Transverse colon (tissue), 4 donors: ENCODE measurements around the gene RER1. TPM values are rescaled to one million over a fixed set of nuclear protein-coding genes. Genes with fewer than 3 reads are reported as not detected.

Source experiments
- DNase-seq: peaks from one replicate; pipeline ENCODE4 v3.0.0-alpha.2; 2019
- H3K27ac ChIP-seq, 4 donors: fragments of 200-600 bp; sonication (generic); 2 replicates each; pipeline ENCODE4 v1.5.1; 2016 to 2018; ENCODE audit warnings: inconsistent platforms in 4 of 4
- H3K27me3 ChIP-seq: fragments of 200-600 bp; sonication (generic); 2 replicates; pipeline ENCODE4 v1.5.1; 2017; ENCODE audit warnings: inconsistent platforms
- H3K36me3 ChIP-seq, 4 donors: fragments of 200-600 bp; sonication (generic); 2 replicates each; pipeline ENCODE4 v1.5.1; 2017 to 2019; ENCODE audit warnings: inconsistent platforms in 4 of 4
- H3K4me1 ChIP-seq, 4 donors: fragments of 200-600 bp; sonication (generic); 2 replicates each; pipeline ENCODE4 v1.5.1; 2017 to 2020; ENCODE audit warnings: inconsistent platforms in 4 of 4
- H3K4me3 ChIP-seq, 4 donors: fragments of 200-600 bp; sonication (generic); 1 replicate in 1 of 4; 2 replicates in 3 of 4; pipeline versions ENCODE4 v1.5.1 to v1.6.1; 2017 to 2019; ENCODE audit warnings: inconsistent platforms in 4 of 4
- H3K9me3 ChIP-seq, 2 donors: fragments of 200-600 bp; sonication (generic); 2 replicates each; pipeline ENCODE4 v1.5.1; 2017 to 2019; ENCODE audit warnings: inconsistent platforms in 2 of 2
- CTCF ChIP-seq, 5 experiments: fragments of 200-600 bp in 3 of 5; fragments of 450-650 bp in 2 of 5; sonication (generic) in 3 of 5; IDR thresholded peaks; 1 replicate in 2 of 5; 2 replicates in 3 of 5; pipeline ENCODE4 v1.5.1; 2016 to 2017; ENCODE audit warnings: antibody characterized with exemption in 5 of 5, inconsistent platforms in 3 of 5, mild to moderate bottlenecking in 2 of 5, moderate library complexity in 1 of 5
- EP300 ChIP-seq: sonication (generic); formaldehyde crosslinking; IDR thresholded peaks from one replicate; pipeline ENCODE4 v1.6.1; 2017; ENCODE audit warnings: antibody characterized with exemption, low read depth
- POLR2A ChIP-seq: fragments of 450-650 bp; IDR thresholded peaks from one replicate; pipeline ENCODE4 v1.6.1; 2016; ENCODE audit warnings: antibody characterized with exemption, mild to moderate bottlenecking, moderate library complexity
- POLR2AphosphoS5 ChIP-seq, 3 donors: sonication (generic); formaldehyde crosslinking; IDR thresholded peaks; one replicate each; pipeline ENCODE4 v1.6.1; 2016; ENCODE audit warnings: antibody characterized with exemption in 3 of 3
- WGBS, 2 donors: methylation state at CpG; one replicate each; pipeline ENCODE4 v1.1.5; 2018; ENCODE audit warnings: low coverage in 1 of 2; 5-methylcytosine and 5-hydroxymethylcytosine counted together
- in situ Hi-C, 4 donors: fragments of 200-750 bp; cut with MboI; loops; one replicate each; pipeline versions ENCODE4 v1.15.0 to v1.15.1; 2017; ENCODE audit warnings: low sequenced_read_pairs in 3 of 4, low pct_ligation_motif_present in 1 of 4, low pct_unique_long_range_greater_than_20kb in 1 of 4
- intact Hi-C: fragments of 100-400 bp; cut with DNase I; formaldehyde crosslinking; loops from one replicate; pipeline ENCODE4 v1.15.1; 2023; ENCODE audit warnings: low total_unique reads
- total RNA-seq, 4 donors: library from RNA; depleted of rRNA; stranded (reverse); fragments of >200 nt; gene quantifications; one replicate each; pipeline ENCODE4 v1.1.0, GENCODE V29; 2016

Gene RER1
- total RNA-seq, 4 donors from 2014 or later: 36.2 to 129 (median 111) TPM

- Histone ChIP-seq H3K4me1 (no peaks in the 10 kb centered on the region), H3K36me3 (no peaks in the 10 kb centered on the region), H3K9me3 (peaks cover 0 to 1% of the 10 kb centered on the region in 2 donors), H3K4me3 (no peak overlapping the region), H3K27ac (no peak overlapping the region), H3K27me3 (peaks cover 23% of the 10 kb centered on the region)
- TF ChIP-seq POLR2A: no peak
- intact Hi-C loops (loop anchor here (10.0 kb wide), 1 partner anchor 360 kb away; no protein-coding TSS in a partner anchor), in situ Hi-C loops (no loop called here)
- no peak for DNase-seq
- WGBS, 2 donors: 70% methylated on average over 9 of the region's 9 CpGs; no CpG with 5 or more reads in 1 of the 2 donors
These were observed 43.5 kb downstream of the RER1 start for GRCh38 chr1:2435091-2435490.

GRCh38 chr1:2435746-2436355 is 44.2 kb downstream of the RER1 start:
- Histone ChIP-seq H3K36me3 (no peaks in the 10 kb centered on the region), H3K4me3 (no peak overlapping the region), H3K27me3 (peaks cover 24% of the 10 kb centered on the region), H3K9me3 (no peaks in the 10 kb centered on the region), H3K4me1 (no peaks in the 10 kb centered on the region), H3K27ac (no peak overlapping the region)
- intact Hi-C loops: loop anchor here (10.0 kb wide), 1 partner anchor 359 kb away; no protein-coding TSS in a partner anchor
- DNase-seq: no peak
- in situ Hi-C loops: no loop called here
- TF ChIP-seq POLR2A (no peak), EP300 (no peak), CTCF (IDR thresholded peaks at IDR 0.05) (no peak), POLR2AphosphoS5 (IDR thresholded peaks at IDR 0.05) (no peak)
- WGBS, 2 donors: 72% methylated on average over 2 of the region's 2 CpGs; no CpG with 5 or more reads in 1 of the 2 donors

GRCh38 chr1:2436876-2437275 is 45.2 kb downstream of the RER1 start:
- in situ Hi-C loops: no loop called here
- Histone ChIP-seq H3K27ac (no peak overlapping the region), H3K9me3 (no peaks in the 10 kb centered on the region), H3K36me3 (no peaks in the 10 kb centered on the region), H3K4me1 (no peaks in the 10 kb centered on the region), H3K27me3 (peaks cover 33% of the 10 kb centered on the region), H3K4me3 (no peak overlapping the region)
- intact Hi-C loops: loop anchor here (10.0 kb wide), 1 partner anchor 358 kb away; no protein-coding TSS in a partner anchor
- 77% methylated on average over 7 of the region's 7 CpGs; no CpG with 5 or more reads in 1 of the 2 donors for WGBS, 2 donors
- TF ChIP-seq POLR2AphosphoS5 (IDR thresholded peaks at IDR 0.05): no peak
- TF ChIP-seq POLR2A: no peak
- TF ChIP-seq CTCF (IDR thresholded peaks at IDR 0.05): no peak
- TF ChIP-seq EP300: no peak
- no peak for DNase-seq

- no peaks in the 10 kb centered on the region for H3K4me1 ChIP-seq
- intact Hi-C loops: loop anchor here (10.0 kb wide), 1 partner anchor 357 kb away; no protein-coding TSS in a partner anchor
- no peaks in the 10 kb centered on the region for H3K9me3 ChIP-seq
- H3K4me3 ChIP-seq: no peak overlapping the region
- in situ Hi-C loops: no loop called here
- WGBS, 2 donors: 56 to 81% methylated on average over 3 to 15 of the region's 15 CpGs
- TF ChIP-seq POLR2AphosphoS5 (IDR thresholded peaks at IDR 0.05) (no peak), POLR2A (no peak), EP300 (no peak), CTCF (IDR thresholded peaks at IDR 0.05) (no peak)
- H3K27me3 ChIP-seq: peaks cover 35% of the 10 kb centered on the region
- H3K36me3 ChIP-seq: no peaks in the 10 kb centered on the region
- H3K27ac ChIP-seq: no peak overlapping the region
- DNase-seq: no peak
These were observed 46.0 kb downstream of the RER1 start for GRCh38 chr1:2437617-2438016.
